Activated naive CD4-positive, alpha-beta T cell (primary cell): Measurements from ENCODE around the gene PDE1C.
"Not testable (repeated sequence)": the region's sequence is repeated elsewhere in the genome, so short reads cannot be mapped to it uniquely, and the experiment has no call there.

Source experiments
- DNase-seq, 4 experiments: peaks; one replicate each; lab custom pipeline; 2025; lab: John Stamatoyannopoulos, UW

PDE1C gene

DNA sequence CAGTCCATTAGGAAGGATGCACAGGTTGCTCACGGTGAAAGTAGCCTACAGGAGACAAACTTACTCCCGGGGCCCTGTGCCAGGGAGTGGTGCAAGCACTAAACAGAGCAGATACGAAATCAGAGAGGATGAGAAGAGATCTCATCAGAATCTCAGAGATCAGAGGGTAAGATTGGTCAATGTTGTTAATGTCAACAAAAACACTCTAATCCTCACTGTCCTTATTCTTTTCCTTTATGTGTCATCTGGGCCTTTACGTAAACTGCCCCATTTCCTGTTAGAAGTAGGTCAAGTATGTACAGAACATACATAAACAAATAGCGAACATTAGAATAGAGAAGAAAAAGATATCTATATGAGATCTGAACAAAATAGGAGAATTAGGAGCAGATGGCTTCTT lies 220.1 kb downstream of the PDE1C start:
- no peak for DNase-seq

GRCh38 chr7:31835471-31835870 lies 234.7 kb downstream of the PDE1C start:
- DNase-seq, result no peak

DNA sequence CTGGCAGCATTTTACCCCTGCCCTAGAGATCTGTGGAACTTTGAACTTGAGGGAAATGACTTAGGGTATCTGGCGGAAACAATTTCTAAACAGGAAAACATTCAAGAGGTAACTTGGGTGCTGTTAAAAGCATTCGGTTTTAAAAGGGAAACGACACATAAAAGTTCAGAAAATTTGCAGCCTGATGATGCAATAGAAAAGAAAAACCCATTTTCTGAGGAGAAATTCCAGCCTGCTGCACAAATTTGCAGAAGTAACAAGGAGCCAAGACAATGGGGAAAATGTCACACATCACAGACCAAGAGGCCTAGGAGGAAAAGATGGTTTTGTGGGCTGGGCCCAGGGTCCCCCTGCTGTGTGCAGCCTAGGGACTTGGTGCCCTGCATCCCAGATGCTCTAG lies 236.6 kb downstream of the PDE1C start:
- DNase-seq, result not testable (repeated sequence)

DNA sequence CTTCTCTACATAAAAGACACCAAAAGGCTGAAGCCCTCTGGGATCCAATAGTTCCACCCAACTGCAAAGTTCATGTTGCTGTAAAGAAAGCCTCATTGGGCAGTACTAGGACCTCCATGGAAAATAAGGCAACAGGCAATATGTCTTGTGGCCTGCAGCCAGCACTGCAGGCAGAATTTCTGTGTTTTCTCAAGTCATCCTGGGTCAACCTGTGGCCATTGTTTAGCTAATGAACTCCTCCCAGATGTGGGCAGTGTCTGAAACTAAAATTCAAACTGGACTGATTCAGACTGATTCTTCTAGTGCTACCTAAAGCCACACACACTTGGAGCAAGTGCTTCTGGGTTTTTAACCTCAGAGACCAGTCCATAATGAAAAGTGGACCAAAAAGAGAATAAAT lies 241.7 kb downstream of the PDE1C start:
- DNase-seq, result no peak

GRCh38 chr7:31825576-31825975 lies 244.6 kb downstream of the PDE1C start:
- no peak for DNase-seq

DNA sequence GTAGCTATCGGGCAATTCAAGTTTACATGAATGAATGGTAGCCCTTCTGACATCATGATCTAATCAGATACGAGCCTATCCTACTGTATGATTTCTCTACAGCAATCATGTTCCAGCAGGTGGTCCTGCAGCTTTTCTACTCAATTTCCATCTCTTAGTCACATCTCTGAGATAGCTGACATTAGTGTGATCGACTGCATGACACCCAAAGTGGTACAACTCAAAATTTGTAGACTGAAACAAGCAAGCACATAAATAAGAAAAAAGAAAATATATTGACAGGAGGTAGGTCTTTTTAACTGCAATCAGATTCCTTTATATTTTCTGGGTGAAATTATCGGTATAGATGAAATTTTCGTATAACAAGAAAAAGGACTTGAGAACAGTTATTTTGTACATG lies 251.2 kb downstream of the PDE1C start:
- no peak for DNase-seq

DNA sequence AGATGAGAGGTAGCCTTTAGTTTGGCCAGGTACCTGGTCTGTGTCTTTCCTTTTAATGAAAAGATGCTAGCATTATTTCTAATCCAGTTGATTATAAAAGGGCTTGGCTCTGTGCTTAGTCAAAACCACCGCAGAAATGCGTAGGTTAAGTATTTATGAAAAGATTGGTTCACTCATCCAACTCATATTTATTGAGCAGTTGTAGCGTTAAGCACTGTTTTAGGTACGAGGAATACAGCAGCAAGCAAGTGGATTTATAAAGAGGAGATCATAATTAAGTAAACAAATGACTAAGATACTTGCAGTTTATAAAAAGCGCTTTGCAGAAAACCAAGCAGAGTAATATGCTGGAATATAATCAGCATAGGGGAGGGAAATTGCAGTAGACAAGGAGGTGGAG lies 253.4 kb downstream of the PDE1C start:
- no peak for DNase-seq

- no peak for DNase-seq
Observed at GRCh38 chr7:31815796-31816195, 254.4 kb downstream of the PDE1C start.

DNA sequence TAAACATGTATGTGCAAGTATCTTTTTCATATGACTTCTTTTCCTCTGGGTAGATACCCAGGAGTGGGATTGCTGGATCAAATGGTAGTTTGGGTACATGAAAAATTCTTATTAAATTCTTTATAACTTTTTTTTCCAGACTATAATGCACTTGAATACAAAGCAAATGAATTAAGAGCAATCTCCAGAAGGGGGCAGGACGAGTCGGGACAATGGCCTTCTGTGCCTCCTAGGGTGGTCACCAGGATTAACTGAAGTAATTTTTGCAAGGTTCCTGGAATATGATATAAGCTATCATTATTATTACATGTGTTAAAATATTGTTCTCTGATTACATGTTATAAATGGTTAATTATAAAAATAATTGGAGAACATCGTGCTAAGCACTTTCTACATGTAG lies 256.0 kb downstream of the PDE1C start:
- DNase-seq, result no peak

DNA sequence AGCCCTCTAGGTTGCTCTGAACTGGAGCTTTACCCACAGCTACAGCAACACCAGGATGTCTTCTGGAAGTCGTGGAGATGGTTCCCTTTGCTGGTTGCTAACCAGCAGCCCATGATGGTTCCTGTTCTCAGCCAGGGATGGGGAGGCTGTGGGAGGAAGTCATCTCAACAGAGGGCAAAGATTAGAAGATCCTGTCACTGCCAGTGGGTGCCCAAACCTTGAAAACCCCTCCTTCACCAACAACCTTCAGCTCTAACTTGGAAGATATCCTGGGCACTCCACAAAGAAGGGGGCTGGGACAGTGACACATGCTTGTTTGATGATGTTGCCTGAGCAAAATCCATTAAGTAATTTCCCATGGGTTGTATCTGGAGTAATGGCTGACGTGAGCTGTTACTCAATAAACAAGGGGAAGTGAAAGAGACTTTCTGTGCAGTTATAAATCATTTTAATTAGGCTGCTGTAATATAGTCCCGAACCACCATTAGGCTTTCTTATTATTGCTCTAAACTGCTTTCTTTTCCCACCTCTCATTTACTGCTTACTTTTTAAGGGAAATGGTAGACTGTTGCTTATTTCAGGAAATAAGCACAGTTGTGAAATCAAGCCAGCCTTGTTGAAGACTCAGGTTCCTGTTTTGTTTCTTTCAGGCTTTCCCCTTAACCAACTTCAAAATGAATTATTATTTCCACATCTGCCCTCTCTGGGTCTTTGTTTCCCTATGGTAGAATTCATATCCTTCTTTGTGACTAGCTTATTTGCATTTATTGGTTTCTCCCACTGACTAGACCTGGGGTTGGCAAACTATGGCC lies 258.4 kb downstream of the PDE1C start:
- no peak for DNase-seq

DNA sequence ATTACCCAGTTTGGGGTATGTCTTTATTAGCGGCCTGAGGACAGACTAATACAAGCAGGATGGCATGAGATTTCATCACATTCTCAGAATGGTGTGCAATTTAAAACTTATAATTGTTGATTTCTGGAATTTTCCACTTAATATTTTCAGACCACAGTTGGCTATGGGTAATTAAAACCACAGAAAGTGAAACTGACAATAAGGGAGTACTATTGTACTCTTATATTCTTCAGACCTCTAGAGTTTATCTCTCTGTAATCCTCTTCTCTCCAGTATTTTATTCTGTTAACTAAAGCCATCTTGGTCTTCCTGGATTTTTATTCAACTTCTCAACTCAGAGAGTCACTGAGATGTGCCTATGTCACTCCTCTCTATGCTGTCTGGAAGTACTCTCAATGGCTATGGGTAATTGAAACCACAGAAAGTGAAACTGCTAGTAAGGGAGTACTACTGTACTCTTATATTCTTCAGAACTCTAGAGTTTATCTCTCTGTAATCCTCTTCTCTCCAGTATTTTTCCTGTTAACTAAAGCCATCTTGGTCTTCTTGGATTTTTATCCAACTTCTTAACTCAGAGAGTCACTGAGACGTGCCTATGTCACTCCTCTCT lies 264.9 kb downstream of the PDE1C start:
- no peak for DNase-seq

GRCh38 chr7:31796375-31796774 lies 273.8 kb downstream of the PDE1C start:
- no peak for DNase-seq

GRCh38 chr7:31794851-31795344 lies 275.3 kb downstream of the PDE1C start:
- no peak for DNase-seq

DNA sequence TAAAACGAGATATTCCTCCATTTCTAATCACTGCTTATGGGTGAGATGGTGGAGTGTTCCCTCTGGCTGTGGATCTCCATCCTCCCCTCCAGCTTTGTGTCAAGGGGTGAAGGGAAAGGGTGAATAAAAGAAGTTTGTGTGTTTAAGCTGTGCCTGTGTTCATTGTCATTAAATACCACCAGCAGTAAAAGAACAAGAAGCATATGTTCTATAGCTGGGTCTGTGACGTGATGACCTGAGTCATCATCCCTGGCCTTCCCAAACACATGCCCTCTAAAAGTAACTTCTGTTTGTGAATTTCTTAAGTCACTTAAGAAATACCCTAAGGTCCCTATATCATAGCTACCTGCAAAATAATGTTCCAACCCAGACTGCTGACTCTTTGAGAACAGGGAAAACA lies 278.3 kb downstream of the PDE1C start:
- DNase-seq, result no peak

GRCh38 chr7:31788883-31789680 lies 281.1 kb downstream of the PDE1C start:
- no peak for DNase-seq

DNA sequence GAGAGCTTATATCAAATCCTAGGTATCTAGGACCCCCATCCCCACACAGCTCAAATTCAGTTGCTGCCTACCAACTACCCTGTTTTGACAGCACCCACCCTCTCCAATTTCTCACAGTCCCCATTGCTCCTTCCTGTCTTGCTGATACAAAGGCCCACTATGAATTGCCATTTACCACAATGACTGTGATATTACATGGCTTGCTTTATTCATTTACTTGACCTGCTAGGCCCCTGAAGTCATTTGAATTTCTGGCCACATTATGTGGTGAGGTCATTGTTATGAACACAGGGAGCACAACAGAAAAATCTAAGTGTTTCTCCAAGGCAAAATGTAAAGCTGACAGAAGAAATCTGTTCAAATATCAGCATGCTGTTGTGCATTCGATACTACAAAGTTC lies 281.8 kb downstream of the PDE1C start:
- no peak for DNase-seq

- DNase-seq, result no peak
Observed at GRCh38 chr7:31786326-31786725, 283.9 kb downstream of the PDE1C start.

DNA sequence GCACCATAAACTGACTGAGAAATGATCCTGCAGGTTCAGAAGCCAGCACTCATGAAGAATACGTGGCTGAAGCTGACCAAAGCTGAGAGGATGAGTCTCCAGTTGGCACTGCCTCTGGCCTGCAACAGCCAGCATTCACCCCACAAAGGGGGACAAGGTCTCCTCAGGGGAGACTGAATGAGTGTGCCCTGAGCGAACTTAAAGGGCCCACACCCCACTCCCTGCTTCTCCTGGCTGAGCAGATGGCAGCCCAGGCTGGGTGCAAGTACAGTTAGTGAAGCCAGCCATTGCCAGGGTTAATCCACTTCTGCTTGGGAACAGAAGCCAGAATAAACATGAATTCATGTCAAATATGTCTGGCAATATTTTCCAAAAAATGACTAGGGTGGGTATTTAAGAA lies 285.1 kb downstream of the PDE1C start:
- DNase-seq, result no peak

DNA sequence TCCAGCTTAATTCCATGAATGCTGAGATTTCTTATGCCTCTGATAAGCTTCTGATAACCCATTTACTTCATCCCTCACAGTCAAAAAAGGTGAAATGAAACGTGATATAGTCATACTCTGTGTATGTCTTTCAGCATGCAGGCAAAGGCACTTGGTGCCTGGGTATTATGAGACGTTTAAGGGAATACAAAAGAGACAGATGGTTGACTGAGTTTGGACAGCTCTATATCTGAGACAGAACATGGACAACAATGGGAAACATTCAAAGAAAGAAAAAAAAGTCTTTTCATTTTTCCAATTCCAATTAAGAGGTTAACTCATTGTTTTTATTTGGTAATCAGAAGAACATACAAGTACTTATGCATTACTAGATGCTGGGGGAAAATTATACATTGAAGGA lies 287.0 kb downstream of the PDE1C start:
- no peak for DNase-seq

GRCh38 chr7:31782411-31782991 lies 287.7 kb downstream of the PDE1C start:
- DNase-seq, result no peak

DNA sequence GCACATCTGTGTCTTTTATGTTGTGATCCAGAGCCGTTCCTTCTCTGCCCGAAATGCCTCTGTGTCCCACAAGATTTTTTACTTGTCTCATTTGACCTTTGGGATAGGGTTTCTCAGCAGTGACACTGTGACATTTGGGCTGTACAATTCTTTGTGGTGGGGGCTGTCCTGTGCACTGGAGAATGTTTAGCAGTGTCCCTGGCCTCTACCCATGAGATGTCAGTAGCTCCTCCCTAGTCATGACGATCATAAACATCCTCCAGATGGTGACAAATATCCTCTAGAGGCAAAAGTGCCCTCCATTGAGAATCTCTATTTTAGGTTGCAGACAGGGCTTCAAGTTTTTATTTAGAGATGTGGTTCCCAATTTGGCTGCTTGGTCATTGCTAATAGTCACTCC lies 291.9 kb downstream of the PDE1C start:
- no peak for DNase-seq

DNA sequence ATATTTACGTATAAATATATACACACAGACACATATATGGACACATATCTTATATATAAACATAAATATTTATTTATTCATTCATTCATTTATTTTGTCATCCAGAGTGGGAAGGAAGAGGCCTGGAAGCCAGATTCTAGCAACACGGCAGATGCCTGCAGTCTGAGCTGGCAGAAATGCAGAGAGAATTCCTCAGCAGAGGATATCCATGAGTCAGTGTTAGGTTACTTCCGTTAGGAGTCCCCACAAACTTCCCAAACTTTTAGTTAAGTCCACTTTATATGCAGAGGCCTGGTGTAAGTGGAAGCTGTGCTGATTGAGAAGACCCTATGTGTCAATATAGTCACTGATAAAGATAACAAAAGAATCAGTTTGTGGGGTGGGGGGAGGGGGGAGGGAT lies 293.6 kb downstream of the PDE1C start:
- no peak for DNase-seq

DNA sequence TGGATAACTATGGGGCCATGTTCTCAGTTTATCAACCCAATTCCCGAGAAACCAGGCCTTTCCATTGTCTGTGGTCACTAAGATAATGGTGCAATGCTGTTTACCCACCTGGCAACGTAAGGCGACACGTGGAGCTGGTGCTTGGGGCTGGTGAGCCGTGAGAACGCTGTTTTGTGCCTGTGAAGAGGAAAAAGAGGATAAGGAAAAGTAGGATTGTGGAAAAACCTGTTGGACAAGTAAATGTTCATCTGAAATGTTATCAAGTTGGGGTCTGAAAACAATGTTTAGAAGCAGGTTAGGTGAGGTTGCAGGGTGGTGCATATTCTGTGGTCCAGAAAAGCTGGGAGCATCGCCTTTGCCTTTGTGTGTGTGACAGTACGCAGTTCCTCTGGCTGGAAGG lies 294.7 kb downstream of the PDE1C start:
- DNase-seq, result no peak
